ENCODE measurements around the gene RAB10. TPM values are rescaled to one million over a fixed set of nuclear protein-coding genes. Genes with fewer than 3 reads are reported as not detected.

RAB10 gene
- total RNA-seq, 1 experiment from 2014 or later = 127 TPM

DNA sequence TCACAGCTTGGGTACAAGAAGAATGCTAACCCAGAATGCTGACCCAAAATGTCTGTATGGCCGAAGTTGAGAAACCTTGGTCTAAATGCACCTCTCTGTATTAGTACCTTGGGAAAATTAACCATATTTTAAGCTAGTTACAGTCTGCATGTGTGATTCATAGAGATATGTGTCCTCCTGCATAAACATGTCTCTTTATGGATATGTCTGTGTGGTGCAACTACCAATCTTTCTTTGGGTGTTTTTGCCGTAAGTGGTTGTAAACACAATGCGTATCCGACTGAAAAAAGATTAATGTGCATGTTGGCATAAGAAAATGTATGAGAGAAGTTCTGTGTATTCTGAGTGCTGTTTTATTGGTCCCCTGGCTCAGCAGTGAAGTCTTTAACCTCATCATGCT lies 84.8 kb downstream of the RAB10 start:
- no peak for DNase-seq (ENCODE audit: low read depth, low spot score)
- in situ Hi-C loops (cut with HindIII; ENCODE audit: low pct_unique_long_range_greater_than_20kb, low sequenced_read_pairs) = no loop called here

DNA sequence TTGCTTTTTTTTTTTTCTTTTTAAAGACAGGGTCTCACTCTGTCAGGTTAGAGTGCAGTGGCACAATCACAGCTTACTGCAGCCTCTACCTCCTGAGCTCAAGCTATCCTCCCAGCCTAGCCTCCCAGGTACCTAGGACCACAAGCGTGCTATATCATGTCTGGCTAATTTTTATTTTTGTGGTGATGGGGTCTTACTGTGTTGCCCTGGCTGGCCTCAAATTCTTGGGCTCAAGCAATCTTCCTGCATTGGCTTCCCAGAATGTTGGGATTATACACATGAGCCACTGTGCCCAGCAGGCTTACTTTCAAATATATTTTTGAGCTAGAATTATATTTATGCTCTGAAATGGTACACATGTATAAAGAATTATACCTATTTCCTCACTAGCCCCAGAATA lies 85.6 kb downstream of the RAB10 start:
- in situ Hi-C loops (cut with HindIII; ENCODE audit: low pct_unique_long_range_greater_than_20kb, low sequenced_read_pairs) = no loop called here
- DNase-seq (ENCODE audit: low read depth, low spot score) = no peak

DNA sequence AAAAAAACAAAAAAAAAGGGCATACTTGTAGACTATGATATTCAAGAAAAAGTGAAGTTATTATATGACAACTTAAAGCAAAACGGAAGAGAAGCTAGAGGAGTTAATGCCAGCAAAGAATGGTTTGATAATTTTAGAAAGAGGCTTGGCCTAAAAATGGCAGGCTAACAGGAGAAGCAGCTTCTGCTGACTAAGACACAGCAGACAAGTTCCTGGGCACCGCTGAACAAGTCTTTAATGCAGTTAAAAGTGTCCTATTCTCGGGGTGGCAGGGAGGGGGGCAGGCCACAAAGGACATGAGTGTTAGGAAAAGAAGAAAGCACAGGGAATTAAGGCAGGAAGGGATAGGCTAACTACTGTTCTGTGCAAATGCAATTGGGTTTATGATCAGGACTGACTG lies 88.7 kb downstream of the RAB10 start:
- in situ Hi-C loops (cut with HindIII; ENCODE audit: low pct_unique_long_range_greater_than_20kb, low sequenced_read_pairs) = no loop called here
- DNase-seq (ENCODE audit: low read depth, low spot score) = no peak

DNA sequence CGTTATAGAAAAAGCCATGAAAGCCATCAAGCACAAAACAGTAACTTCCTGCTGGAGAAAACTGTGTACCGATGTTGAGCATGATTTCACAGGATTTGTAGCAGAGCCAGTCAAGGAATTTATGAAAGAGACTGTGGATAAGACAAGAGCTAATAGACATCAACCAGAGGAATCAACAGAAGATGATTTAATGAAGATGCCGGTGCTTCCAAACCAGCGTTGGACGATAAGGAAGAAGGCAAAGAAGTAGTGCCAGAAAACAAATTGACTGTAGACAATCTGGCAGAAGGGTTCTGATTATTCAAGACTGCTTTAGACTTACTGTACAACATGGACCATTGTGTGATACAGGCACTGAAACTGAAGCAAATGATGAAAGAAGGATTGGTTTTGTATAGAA lies 89.5 kb downstream of the RAB10 start:
- in situ Hi-C loops (cut with HindIII; ENCODE audit: low pct_unique_long_range_greater_than_20kb, low sequenced_read_pairs) = no loop called here

DNA sequence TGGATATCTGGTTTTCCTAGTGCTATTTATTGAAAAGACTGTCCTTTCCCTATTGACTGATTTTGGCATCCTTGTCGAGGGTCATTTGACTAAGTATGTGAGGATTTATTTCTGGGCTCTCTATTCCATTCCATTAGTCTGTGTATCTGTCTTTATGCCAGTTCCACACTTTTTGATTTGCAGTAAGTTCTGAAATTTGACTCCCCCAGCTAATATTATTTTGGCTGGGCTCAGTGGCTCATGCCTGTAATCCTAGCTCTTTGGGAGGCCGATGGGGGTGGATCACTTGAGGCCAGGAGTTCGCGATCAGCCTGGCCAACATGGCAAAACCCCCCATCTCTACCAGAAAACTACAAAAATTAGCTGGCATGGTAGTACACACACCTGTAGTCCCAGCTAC lies 92.2 kb downstream of the RAB10 start:
- in situ Hi-C loops (cut with HindIII; ENCODE audit: low pct_unique_long_range_greater_than_20kb, low sequenced_read_pairs) = no loop called here

More for the DNA sequence above, 89.5 kb downstream of the RAB10 start:
- no peak for DNase-seq (ENCODE audit: low read depth, low spot score)

DNA sequence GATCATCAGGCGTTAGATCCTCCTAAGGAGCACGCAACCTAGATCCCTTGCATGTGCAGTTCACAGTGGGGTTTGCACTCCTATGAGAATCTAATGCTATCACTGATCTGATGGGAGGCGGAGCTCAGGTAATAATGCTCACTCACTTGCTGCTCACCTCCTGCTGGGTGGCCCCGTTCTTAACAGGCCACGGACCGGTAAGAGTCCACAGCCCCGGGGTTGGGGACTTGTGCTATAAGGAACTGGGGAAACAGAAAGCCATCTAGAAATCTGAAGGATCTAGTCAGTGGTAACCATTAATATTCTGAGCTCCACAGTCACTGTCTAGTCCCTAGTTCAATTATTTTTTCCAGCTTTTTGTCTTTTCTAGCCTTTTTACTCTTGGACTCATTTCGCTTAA lies 94.3 kb downstream of the RAB10 start:
- in situ Hi-C loops (cut with HindIII; ENCODE audit: low pct_unique_long_range_greater_than_20kb, low sequenced_read_pairs) = no loop called here
- DNase-seq (ENCODE audit: low read depth, low spot score) = no peak

More for the DNA sequence above, 92.2 kb downstream of the RAB10 start:
- DNase-seq (ENCODE audit: low read depth, low spot score) = no peak

DNA sequence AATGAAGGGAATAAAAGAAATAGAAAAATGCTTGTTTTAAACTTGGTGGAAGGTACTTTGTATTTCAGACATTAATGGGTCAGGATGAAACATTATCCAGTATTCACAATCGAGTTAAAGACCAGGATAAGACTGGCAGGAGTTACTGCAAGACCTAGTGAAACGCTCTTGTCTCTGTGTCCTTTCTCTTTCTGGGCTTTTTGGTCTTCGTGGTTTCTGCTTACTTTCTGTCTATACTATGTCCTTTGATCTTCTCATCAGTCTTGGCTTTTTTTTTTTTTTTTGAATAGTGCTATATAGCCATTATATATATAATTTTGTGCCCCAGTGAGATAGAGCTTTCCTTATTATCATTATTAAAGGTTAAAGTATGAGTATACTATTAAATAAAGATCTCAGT lies 96.9 kb downstream of the RAB10 start:
- no peak for DNase-seq (ENCODE audit: low read depth, low spot score)
- in situ Hi-C loops (cut with HindIII; ENCODE audit: low pct_unique_long_range_greater_than_20kb, low sequenced_read_pairs) = no loop called here

DNA sequence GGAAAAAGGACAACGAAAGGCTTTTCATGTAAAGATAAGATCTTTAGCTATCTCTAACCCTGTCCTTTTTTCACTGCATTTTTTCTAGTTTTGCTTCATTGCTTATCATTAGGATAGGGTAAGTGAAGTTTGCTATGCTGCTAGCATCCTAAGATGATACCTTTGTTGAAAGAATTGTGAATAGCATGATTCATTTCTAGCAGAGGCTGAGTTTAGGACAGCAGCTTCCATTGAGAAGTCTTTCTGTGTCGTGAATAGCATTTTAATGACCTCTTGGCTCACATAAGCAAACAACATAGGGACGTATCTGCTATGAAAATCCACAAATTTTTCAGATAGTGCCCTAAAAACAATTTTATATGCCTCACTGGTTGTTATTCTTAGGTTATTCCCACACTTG lies 102.6 kb downstream of the RAB10 start:
- peak; percentile 71 for DNase-seq (ENCODE audit: low read depth, low spot score)
- in situ Hi-C loops (cut with HindIII; ENCODE audit: low pct_unique_long_range_greater_than_20kb, low sequenced_read_pairs) = no loop called here

DNA sequence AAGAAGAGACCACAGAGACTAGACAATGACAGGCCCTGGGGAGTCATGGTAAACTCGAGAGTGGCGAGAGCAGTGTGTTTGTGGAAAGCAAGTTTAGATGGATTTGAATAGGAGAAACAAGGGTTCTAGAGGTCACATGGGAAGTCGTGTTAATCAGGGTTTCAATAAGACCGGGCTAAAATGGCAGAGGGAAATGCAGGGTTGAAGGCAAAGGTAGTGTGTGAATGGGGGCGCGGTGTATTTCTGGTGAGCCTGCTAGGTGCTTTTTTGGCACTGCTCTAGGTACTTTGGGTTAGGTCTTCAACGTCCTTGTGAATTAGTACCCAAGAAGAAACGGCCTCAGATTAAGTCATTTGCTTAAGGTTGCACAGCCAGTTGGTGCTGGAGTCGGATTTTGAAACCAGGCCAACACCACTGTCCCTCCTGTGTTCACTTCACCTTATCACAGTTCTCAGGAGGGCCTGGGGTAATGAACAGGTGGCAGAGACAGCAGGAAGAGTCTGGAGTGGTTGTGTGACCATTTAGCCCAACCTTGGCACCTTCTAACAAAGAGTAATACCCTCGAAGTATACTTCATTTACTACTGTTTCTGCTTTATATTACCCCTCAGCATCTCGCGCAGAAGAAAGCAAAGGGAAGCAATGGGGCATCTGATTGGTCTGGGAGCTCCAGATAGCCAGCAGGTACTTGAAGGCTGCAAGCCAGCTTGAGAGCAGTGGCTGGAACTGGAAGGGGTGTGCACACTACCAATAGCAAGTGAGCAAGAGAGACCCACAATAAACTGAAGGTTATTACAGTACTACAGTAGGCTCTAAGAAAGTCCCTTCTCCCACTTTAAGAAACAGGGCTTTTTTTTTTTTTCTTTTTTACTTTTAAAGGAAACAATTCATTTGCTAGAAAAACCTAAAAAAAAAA lies 105.6 kb downstream of the RAB10 start:
- no peak for DNase-seq (ENCODE audit: low read depth, low spot score)
- in situ Hi-C loops (cut with HindIII; ENCODE audit: low pct_unique_long_range_greater_than_20kb, low sequenced_read_pairs) = no loop called here

DNA sequence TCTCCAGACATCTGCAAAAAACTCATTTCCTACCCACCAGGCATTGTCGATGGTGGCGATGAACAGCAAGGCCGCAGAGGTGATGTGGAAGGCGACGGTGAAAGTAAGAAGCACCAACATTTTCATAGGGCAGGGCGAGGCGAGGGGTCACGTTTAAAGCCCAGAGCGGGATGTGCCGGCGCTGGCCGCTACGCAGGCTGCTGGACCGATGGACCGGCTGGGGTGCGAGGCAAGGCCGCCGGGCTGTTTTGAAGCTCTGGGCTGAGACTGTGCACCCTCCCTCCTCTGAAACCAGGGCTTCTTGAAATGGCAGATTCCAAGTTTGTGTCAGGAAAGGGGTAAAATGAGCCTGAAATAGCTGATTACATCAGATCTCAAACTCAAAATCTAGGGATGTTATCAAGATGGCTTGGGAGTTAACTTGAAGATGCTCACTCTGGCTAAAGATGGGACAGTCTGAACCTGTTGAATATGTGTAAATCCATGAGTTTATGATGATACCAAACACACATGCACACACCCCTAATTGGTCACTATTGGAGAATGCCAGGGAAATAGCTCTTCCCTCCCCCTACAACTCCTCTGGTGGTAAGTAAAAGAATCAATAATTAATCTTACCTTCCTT lies 107.4 kb downstream of the RAB10 start:
- no peak for DNase-seq (ENCODE audit: low read depth, low spot score)
- in situ Hi-C loops (cut with HindIII; ENCODE audit: low pct_unique_long_range_greater_than_20kb, low sequenced_read_pairs) = no loop called here

DNA sequence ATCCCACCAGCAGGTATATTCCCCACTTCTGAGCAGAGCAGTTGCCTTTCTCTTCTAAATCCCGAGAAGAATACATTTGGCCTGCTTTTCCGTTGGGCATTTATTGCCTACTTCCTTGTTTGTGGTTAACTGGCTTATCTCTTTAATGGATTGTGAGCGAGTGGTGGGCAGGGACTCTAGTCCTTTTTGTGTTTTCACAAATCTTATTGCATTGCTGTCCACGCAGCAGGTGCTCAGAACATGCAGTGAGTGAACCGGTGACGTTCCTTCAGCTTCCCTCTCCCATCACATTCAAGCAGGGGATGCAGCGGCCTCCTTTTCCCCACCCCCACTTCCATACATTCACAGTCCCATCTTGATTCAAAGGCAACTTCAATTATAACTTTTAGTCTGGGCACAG lies 110.1 kb downstream of the RAB10 start:
- in situ Hi-C loops (cut with HindIII; ENCODE audit: low pct_unique_long_range_greater_than_20kb, low sequenced_read_pairs) = no loop called here
- no peak for DNase-seq (ENCODE audit: low read depth, low spot score)

DNA sequence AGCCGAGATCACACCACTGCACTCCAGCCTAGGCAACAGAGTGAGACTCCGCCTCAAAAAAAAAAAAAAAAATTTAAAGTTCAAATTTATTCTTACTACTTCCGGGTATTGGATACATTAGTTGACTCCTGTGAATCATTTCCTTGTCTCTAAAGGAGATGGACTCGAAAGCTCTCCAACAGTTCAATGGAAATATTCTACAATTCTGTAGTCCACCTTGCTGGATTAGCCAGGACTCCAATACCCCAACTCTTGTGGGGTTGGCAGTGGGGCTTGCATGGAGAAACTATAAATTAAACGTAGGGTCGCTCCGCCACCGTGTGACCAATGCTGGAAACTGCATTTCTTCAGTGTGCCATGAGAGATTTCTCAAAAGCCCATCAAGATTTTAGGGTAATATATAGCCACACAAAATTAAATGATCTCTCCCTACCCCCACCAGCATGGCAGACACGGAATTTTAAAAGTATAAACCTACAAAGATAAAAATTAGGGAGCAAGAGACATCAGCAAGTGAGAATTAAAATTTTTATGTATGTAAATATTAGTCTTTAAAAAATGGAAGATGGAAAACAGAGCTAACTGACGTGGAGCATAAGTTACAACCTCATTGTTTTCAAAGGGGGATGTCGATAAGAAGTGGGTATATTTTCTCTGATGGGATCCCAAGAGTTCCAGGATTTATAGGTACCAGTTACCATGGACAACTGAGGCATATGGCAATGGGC lies 111.2 kb downstream of the RAB10 start:
- in situ Hi-C loops (cut with HindIII; ENCODE audit: low pct_unique_long_range_greater_than_20kb, low sequenced_read_pairs) = no loop called here
- DNase-seq (ENCODE audit: low read depth, low spot score) = peak; percentile 80

DNA sequence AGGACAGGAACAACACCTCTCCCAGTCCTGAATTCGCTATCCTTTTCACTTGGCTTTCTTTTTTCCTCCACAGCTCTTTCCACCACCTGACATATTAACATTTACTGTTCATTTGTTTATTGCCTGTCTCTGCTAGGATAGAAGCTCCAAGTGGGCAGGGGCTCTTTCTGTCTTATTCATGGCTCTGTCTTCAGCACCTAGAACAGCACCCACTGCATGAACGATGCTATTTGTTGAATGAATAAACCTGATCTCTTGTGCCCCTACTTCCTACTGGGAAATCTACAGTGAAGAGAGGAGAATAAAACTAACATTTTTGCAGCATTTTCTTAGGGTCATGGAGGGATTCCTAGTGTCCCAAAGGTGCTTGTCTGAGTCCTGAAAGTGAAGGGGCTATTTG lies 114.6 kb downstream of the RAB10 start:
- in situ Hi-C loops (cut with HindIII; ENCODE audit: low pct_unique_long_range_greater_than_20kb, low sequenced_read_pairs) = no loop called here
- DNase-seq (ENCODE audit: low read depth, low spot score) = no peak

DNA sequence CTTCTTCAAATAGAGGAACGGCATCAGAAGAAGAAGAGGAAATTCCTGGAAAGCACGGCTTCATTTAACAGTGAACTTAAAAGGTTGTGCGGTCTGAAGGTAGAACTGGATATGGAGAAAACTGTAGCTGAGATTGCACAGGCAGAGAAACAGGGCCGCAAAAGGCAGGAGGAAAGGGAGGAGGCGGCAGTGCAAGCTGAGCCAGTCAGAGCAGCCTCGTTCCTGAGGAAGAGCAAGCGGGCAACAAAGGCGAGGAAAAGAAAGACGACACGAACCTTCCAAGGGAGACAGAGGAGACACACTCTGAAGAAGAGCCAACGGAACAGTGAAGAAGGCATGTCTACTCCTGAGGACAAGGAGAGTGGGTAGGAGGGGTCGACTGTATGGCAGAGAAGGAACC lies 116.4 kb downstream of the RAB10 start:
- DNase-seq (ENCODE audit: low read depth, low spot score) = no peak
- in situ Hi-C loops (cut with HindIII; ENCODE audit: low pct_unique_long_range_greater_than_20kb, low sequenced_read_pairs) = no loop called here

DNA sequence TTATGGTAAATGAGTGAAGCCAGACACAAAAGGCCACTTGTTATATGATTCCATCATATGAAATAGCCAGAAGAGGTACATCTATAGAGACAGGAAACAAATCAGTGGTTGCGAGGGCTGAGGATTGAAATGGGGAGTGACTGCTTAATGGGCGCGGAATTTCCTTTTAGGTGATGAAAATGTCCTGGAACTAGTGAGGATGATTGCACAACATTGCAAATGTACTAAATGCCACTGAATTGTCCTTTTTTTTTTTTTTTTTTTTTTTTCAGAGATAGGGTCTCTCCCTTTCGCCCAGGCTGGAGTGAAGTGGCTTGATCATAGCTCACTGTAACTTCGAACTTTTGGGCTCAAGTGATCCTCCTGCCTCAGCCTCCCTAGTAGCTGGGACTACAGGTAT lies 123.7 kb downstream of the RAB10 start:
- in situ Hi-C loops (cut with HindIII; ENCODE audit: low pct_unique_long_range_greater_than_20kb, low sequenced_read_pairs) = no loop called here
- DNase-seq (ENCODE audit: low read depth, low spot score) = no peak

DNA sequence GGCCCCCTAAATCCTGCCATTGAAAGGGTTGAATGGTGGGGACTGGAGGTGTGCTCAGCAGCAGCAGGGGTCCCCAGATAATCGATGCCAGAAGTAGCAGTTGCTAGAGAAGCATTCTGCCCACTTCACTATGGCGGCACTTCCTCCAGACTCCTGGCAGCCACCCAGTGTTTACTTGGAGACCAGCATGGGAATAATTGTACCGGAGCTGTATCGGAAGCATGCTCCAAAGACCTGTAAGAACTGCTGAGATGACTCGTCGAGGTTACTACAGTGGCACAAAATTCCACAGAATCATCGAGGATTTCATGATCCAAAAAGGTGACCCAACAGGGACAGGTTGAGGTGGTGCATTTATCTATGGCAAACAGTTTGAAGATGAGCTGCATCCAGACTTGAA lies 128.0 kb downstream of the RAB10 start:
- DNase-seq (ENCODE audit: low read depth, low spot score) = no peak
- in situ Hi-C loops (cut with HindIII; ENCODE audit: low pct_unique_long_range_greater_than_20kb, low sequenced_read_pairs) = no loop called here

DNA sequence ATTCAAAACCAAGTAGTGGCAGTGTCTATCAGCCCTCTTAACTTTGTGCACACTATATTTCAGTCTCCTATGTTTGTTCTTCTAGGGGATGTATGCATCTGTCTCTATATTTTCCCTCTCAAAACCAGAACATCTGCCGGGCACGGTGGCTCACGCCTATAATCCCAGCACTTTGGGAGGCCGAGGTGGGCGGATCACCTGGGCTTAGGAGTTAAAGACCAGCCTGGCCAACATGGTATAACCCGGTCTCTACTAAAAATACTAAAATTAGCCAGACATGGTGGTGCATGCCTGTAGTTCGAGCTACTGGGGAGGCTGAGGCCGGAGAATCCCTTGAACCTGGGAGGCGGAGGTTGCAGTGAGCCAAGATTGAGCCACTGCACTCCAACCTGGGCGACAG lies 129.1 kb downstream of the RAB10 start:
- DNase-seq (ENCODE audit: low read depth, low spot score) = no peak
- in situ Hi-C loops (cut with HindIII; ENCODE audit: low pct_unique_long_range_greater_than_20kb, low sequenced_read_pairs) = no loop called here

DNA sequence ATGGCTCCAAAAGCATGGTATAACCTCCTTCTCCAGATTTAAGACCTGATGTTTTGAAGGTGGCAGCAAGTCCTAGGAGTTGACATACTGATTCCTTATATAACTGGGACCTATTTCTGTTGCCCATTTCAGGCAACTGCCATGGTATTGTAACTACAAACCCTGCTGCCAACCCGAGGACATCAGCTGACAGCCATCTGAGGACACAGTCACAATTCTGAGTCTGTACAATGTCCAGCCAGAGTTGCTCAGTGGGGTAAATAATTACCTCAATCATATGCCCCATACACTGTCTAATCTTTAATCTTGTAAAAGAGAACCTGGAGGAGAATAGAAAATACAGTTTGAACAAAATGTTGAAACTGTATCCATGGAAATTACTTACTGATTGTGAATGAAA lies 130.3 kb downstream of the RAB10 start:
- in situ Hi-C loops (cut with HindIII; ENCODE audit: low pct_unique_long_range_greater_than_20kb, low sequenced_read_pairs) = no loop called here
- peak; percentile 86 for DNase-seq (ENCODE audit: low read depth, low spot score)

Data from SK-MEL-5 (cell line).